Breast epithelium (tissue), 3 donors: Measurements from ENCODE around the gene XKR8.

Experiments
- CTCF ChIP-seq, 3 donors: fragments of 450-650 bp; IDR thresholded peaks; one replicate each; pipeline ENCODE4 v1.5.1; 2016 to 2017; ENCODE audit warnings: antibody characterized with exemption in 3 of 3, mild to moderate bottlenecking in 3 of 3, moderate library complexity in 3 of 3
- POLR2A ChIP-seq: fragments of 450-650 bp; IDR thresholded peaks from one replicate; pipeline ENCODE4 v1.6.1; 2016; ENCODE audit warnings: antibody characterized with exemption, mild to moderate bottlenecking, moderate library complexity
- POLR2AphosphoS5 ChIP-seq, 3 donors: sonication (generic); formaldehyde crosslinking; IDR thresholded peaks; one replicate each; pipeline ENCODE4 v1.6.1; 2017; ENCODE audit warnings: antibody characterized with exemption in 3 of 3

GRCh38 chr1:27951396-27951795 lies 8.4 kb upstream of the XKR8 start:
- TF ChIP-seq CTCF (IDR thresholded peaks at IDR 0.05) (no peak), POLR2A (no peak), POLR2AphosphoS5 (IDR thresholded peaks at IDR 0.05) (no peak)
